ENCODE data around the gene GRIK2. TPM values are rescaled to one million over a fixed set of nuclear protein-coding genes. Genes with fewer than 3 reads are reported as not detected.

GRIK2 gene
- total and polyA plus RNA-seq, 2 of the 4 experiments (the other 2 are of a cell fraction), result 8.2 to 15.2 TPM

GRCh38 chr6:101489456-101489855, 95.9 kb downstream of the GRIK2 start:
- no peak overlapping the region for H4K91ac ChIP-seq (ENCODE audit: insufficient read depth, low read depth, low read length)
- H3K56ac ChIP-seq (ENCODE audit: extremely low read depth, insufficient read depth, low read length), result no peak overlapping the region
- no peaks in the 10 kb centered on the region for H3K36me3 ChIP-seq (ENCODE audit: control insufficient read depth, insufficient read depth, low read length)
- no peak for DNase-seq
- in situ Hi-C loops (cut with MboI; ENCODE audit: low sequenced_read_pairs) (no loop called here), intact Hi-C loops (cut with micrococcal nuclease) (no loop called here), dilution Hi-C loops (cut with HindIII; ENCODE audit: low sequenced_read_pairs, unreplicated experiment) (no loop called here)
- H4K8ac ChIP-seq (ENCODE audit: low read depth in 2 of 2, low read length in 2 of 2), result no peak overlapping the region
- no peak overlapping the region for H2BK20ac ChIP-seq (ENCODE audit: low read depth, low read length)
- H3K18ac ChIP-seq (ENCODE audit: low read depth, low read length), result no peak overlapping the region
- no peaks in the 10 kb centered on the region for H4K20me1 ChIP-seq (ENCODE audit: insufficient read depth, low read length)
- H4K5ac ChIP-seq (ENCODE audit: low read depth, low read length), result no peak overlapping the region
- H3K23ac ChIP-seq (ENCODE audit: low read depth, low read length), result no peak overlapping the region
- H2AFZ ChIP-seq (replicated peaks; ENCODE audit: low read length, poor library complexity), result no peak overlapping the region
- no peak overlapping the region for H3K14ac ChIP-seq (replicated peaks; ENCODE audit: low read depth, low read length)
- no peak overlapping the region for H2BK15ac ChIP-seq (ENCODE audit: low read depth, low read length)
- no peak overlapping the region for H2BK5ac ChIP-seq (ENCODE audit: low read depth, low read length, poor library complexity, severe bottlenecking)
- no peak overlapping the region for H3K4me2 ChIP-seq (ENCODE audit: low read depth, low read length)
- no peak overlapping the region for H2AK9ac ChIP-seq (replicated peaks; ENCODE audit: low read depth, low read length, poor library complexity)
- no peaks in the 10 kb centered on the region for H3K9me1 ChIP-seq (ENCODE audit: insufficient read depth, low read length)
- ChIA-PET CTCF (no interaction called here), POLR2A (ENCODE audit: unreplicated experiment) (no interaction called here)
- no peak overlapping the region for H3K4ac ChIP-seq (ENCODE audit: low read depth, low read length)
- no peaks in the 10 kb centered on the region for H3K27me3 ChIP-seq (ENCODE audit: control insufficient read depth, insufficient read depth, low read length)
- BruUV-seq (replicated peaks), result no TSS peak
- H3K4me1 ChIP-seq (ENCODE audit: control insufficient read depth, insufficient read depth, low read length), result no peaks in the 10 kb centered on the region
- no peaks in the 10 kb centered on the region for H3K9me3 ChIP-seq (ENCODE audit: control insufficient read depth, insufficient read depth, low read length)
- H2AK5ac ChIP-seq (ENCODE audit: low read depth, low read length), result no peak overlapping the region
- H3K4me3 ChIP-seq (ENCODE audit: insufficient read depth, low read depth, low read length), result no peak overlapping the region
- H3K27ac ChIP-seq (ENCODE audit: insufficient read depth, low read length), result no peak overlapping the region
- H3K9ac ChIP-seq (ENCODE audit: low read depth, low read length), result no peak overlapping the region
- TF ChIP-seq CHD1 (IDR thresholded peaks at IDR 0.05; ENCODE audit: low read depth, low read length) (no peak), MAZ (IDR thresholded peaks at IDR 0.05; ENCODE audit: borderline replicate concordance, low read depth, low read length) (no peak), USF2 (IDR thresholded peaks at IDR 0.05; ENCODE audit: low read depth, low read length) (no peak), NFE2L2 (IDR thresholded peaks at IDR 0.05; ENCODE audit: low read depth, low read length) (no peak), RCOR1 (IDR thresholded peaks at IDR 0.05; ENCODE audit: insufficient replicate concordance, low read length) (no peak), CEBPB (IDR thresholded peaks at IDR 0.05; ENCODE audit: low read depth, low read length) (no peak), BHLHE40 (IDR thresholded peaks at IDR 0.05; ENCODE audit: low read depth, low read length) (no peak), MAFK (IDR thresholded peaks at IDR 0.05; ENCODE audit: low read depth, low read length) (no peak), RFX5 (IDR thresholded peaks at IDR 0.05; ENCODE audit: low read depth, low read length) (no peak), RAD21 (IDR thresholded peaks at IDR 0.05; ENCODE audit: low read length) (no peak), SMC3 (IDR thresholded peaks at IDR 0.05; ENCODE audit: low read depth, low read length) (no peak), POLR2A (IDR thresholded peaks at IDR 0.05; ENCODE audit: low read depth, low read length) (no peak), ELK1 (IDR thresholded peaks at IDR 0.05; ENCODE audit: borderline replicate concordance, low read depth, low read length) (no peak), CTCF (conservative IDR thresholded peaks at IDR 0.05; ENCODE audit: low read depth, low read length) (no peak), MXI1 (IDR thresholded peaks at IDR 0.05; ENCODE audit: borderline replicate concordance, low read depth, low read length) (no peak), FOS (IDR thresholded peaks at IDR 0.05; ENCODE audit: low read depth, low read length) (no peak)
- no peaks in the 10 kb centered on the region for H3K79me1 ChIP-seq (ENCODE audit: low read depth in 1 of 2, low read length in 2 of 2)
- H2BK120ac ChIP-seq (ENCODE audit: low read depth, low read length), result no peak overlapping the region
- no peak for ATAC-seq (ENCODE audit: low read depth)

Measured in IMR-90 (cell line).